Nephron progenitor cell (in vitro differentiated cells): ENCODE measurements around the gene TRMU.

Experiments used
- DNase-seq: peaks from one replicate; pipeline ENCODE4 v3.0.0; 2021
- H3K27ac Mint-ChIP-seq: 2 replicates; pipeline ENCODE4 v1.8.0; 2021; ENCODE audit warnings: mild to moderate bottlenecking, moderate library complexity, mixed read lengths
- H3K27me3 Mint-ChIP-seq: 2 replicates; pipeline ENCODE4 v1.8.0; 2021; ENCODE audit warnings: mild to moderate bottlenecking, low read depth, mixed read lengths; ENCODE audit not compliant: poor library complexity
- H3K36me3 Mint-ChIP-seq: 2 replicates; pipeline ENCODE4 v1.8.0; 2021; ENCODE audit warnings: low read depth, mixed read lengths
- H3K4me1 Mint-ChIP-seq: 2 replicates; pipeline ENCODE4 v1.8.0; 2021; ENCODE audit warnings: mixed read lengths
- H3K4me3 Mint-ChIP-seq: 2 replicates; pipeline ENCODE4 v1.8.0; 2021; ENCODE audit warnings: mild to moderate bottlenecking, moderate library complexity, mixed read lengths
- H3K9me3 Mint-ChIP-seq: 2 replicates; pipeline ENCODE4 v1.8.0; 2021; ENCODE audit warnings: mild to moderate bottlenecking, moderate library complexity, mixed read lengths
- CTCF ChIP-seq: fragments of 200-600 bp; sonication (generic); IDR thresholded peaks from 2 replicates; pipeline ENCODE4 v1.5.0; 2021; ENCODE audit warnings: antibody characterized with exemption

TRMU gene

DNA sequence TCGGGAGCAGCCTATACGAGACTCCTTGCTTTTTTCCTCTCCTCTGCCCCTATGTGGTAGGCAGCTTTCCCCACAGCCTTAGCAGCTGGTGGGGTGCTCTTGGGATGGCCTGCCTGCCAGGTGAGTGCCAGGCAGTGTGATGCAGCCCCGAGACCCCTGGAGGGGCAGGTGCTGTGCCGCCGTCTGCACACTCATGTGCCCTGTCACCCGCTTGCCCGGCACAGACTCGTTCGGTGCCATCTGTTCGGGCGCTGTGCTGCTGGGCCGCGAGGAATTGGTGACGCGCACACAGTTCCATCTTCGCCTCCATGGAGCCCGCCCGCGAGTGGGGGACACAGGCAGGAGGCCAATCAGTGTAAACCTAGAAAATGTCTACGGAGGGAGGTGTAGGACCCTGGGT, 15.1 kb downstream of the TRMU start:
- no peak for TF ChIP-seq CTCF
- H3K4me3 Mint-ChIP-seq, result no peak overlapping the region
- no peaks in the 10 kb centered on the region for H3K27me3 Mint-ChIP-seq
- H3K36me3 Mint-ChIP-seq, result peaks cover 49% of the 10 kb centered on the region
- peaks cover 4% of the 10 kb centered on the region for H3K4me1 Mint-ChIP-seq
- DNase-seq, result no peak
- H3K27ac Mint-ChIP-seq, result no peak overlapping the region
- H3K9me3 Mint-ChIP-seq, result no peaks in the 10 kb centered on the region

- no peak for TF ChIP-seq CTCF
- Mint-ChIP-seq H3K4me3 (no peak overlapping the region), H3K4me1 (peaks cover 5% of the 10 kb centered on the region), H3K36me3 (peaks cover 44% of the 10 kb centered on the region), H3K27me3 (no peaks in the 10 kb centered on the region), H3K9me3 (no peaks in the 10 kb centered on the region), H3K27ac (no peak overlapping the region)
- no peak for DNase-seq
Measured at GRCh38 chr22:46351131-46351735, 15.7 kb downstream of the TRMU start.

DNA sequence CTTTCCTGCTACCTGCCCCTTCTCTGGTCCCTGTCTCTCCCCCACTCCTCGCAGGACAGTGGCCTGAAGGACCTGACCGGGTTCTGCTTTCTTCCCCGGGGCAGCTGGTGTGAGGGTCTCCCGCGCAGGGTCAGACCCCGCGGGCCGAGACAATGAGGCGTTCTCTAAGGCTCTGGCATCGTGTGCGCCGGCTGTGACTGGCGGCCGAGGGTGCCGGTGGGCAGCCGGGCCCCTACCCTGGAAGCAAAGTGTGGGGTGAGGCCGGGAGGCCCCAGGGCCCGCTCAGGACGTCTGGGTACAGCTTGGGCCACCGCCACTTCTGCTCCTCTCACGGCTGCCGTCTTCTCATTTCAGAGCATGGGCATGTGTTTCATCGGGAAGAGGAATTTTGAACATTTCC, 16.3 kb downstream of the TRMU start:
- no peaks in the 10 kb centered on the region for H3K9me3 Mint-ChIP-seq
- DNase-seq, result no peak
- no peak overlapping the region for H3K27ac Mint-ChIP-seq
- peaks cover 5% of the 10 kb centered on the region for H3K4me1 Mint-ChIP-seq
- H3K36me3 Mint-ChIP-seq, result peaks cover 38% of the 10 kb centered on the region
- TF ChIP-seq CTCF, result no peak
- no peaks in the 10 kb centered on the region for H3K27me3 Mint-ChIP-seq
- no peak overlapping the region for H3K4me3 Mint-ChIP-seq

- DNase-seq, result no peak
- Mint-ChIP-seq H3K4me3 (no peak overlapping the region), H3K9me3 (no peaks in the 10 kb centered on the region), H3K27me3 (no peaks in the 10 kb centered on the region), H3K4me1 (peaks cover 5% of the 10 kb centered on the region), H3K36me3 (peaks cover 36% of the 10 kb centered on the region), H3K27ac (no peak overlapping the region)
- no peak for TF ChIP-seq CTCF
Measured at GRCh38 chr22:46352276-46352675, 16.8 kb downstream of the TRMU start.

DNA sequence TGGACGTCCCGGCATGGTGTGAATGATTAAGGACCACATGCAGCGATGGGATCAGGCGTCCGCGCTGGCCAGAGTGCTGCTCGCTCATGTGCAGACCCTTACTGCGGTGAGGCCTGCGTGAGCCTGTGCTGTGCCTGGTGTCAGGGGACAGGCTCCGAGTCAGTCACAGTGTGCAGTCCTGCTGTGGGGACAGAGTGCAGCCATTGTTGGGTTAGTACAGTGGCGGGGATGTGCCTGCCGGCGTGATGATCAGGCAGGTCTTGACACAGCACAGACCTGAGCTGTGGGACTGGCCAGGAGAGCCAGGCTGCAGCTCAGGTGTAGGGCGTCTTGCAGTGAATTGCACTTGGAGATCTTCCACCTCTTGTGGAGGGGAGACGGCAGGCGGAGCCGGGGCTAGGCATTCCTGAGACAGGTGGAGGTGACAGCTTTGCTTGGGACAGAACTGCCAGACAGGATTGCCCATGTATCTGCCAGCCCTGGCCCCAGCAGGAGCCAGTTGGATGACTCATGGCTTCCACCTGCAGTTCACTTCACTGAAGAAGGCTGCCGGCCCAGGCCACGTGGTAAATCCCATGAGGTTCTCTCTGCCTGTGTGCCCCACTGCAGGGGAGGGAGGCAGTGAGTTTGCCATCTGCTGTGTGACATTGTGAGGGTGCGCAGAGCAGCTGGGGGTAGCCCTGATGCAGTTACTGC, 17.3 kb downstream of the TRMU start:
- peaks cover 34% of the 10 kb centered on the region for H3K36me3 Mint-ChIP-seq
- no peak overlapping the region for H3K4me3 Mint-ChIP-seq
- TF ChIP-seq CTCF, result no peak
- DNase-seq, result no peak
- H3K4me1 Mint-ChIP-seq, result peaks cover 5% of the 10 kb centered on the region
- no peaks in the 10 kb centered on the region for H3K9me3 Mint-ChIP-seq
- H3K27ac Mint-ChIP-seq, result no peak overlapping the region
- no peaks in the 10 kb centered on the region for H3K27me3 Mint-ChIP-seq

- no peak overlapping the region for H3K27ac Mint-ChIP-seq
- no peaks in the 10 kb centered on the region for H3K27me3 Mint-ChIP-seq
- H3K4me1 Mint-ChIP-seq, result peaks cover 5% of the 10 kb centered on the region
- DNase-seq, result no peak
- H3K4me3 Mint-ChIP-seq, result no peak overlapping the region
- no peaks in the 10 kb centered on the region for H3K9me3 Mint-ChIP-seq
- H3K36me3 Mint-ChIP-seq, result peaks cover 33% of the 10 kb centered on the region
- TF ChIP-seq CTCF, result no peak
Measured at GRCh38 chr22:46353483-46354105, 18.1 kb downstream of the TRMU start.
